Brain microvascular endothelial cell (primary cell): ENCODE results near the gene TPT1.

Experiments
- DNase-seq: peaks from one replicate; pipeline ENCODE4 v3.0.0-alpha.2; 2020
- H3K27ac ChIP-seq: fragments of 250-450 bp; sonication (Bioruptor Pico); 2 replicates; pipeline ENCODE4 v1.5.1; 2020; ENCODE audit warnings: mild to moderate bottlenecking, moderate library complexity
- H3K27me3 ChIP-seq: fragments of 250-450 bp; sonication (Bioruptor Pico); replicated peaks from 2 replicates; pipeline ENCODE4 v1.5.1; 2020; ENCODE audit warnings: mild to moderate bottlenecking
- H3K36me3 ChIP-seq: fragments of 250-450 bp; sonication (Bioruptor Pico); replicated peaks from 2 replicates; pipeline ENCODE4 v1.5.1; 2020; ENCODE audit warnings: mild to moderate bottlenecking
- H3K4me3 ChIP-seq: 2 replicates; pipeline ENCODE4 v1.5.1; 2011; ENCODE audit warnings: low read depth, mild to moderate bottlenecking, control low read depth, low read length, moderate library complexity
- in situ Hi-C: cut with HindIII; loops from 2 replicates; pipeline ENCODE4 v1.10.0; 2017; ENCODE audit warnings: low sequenced_read_pairs, low pct_ligation_motif_present
- TF ChIP-seq, protein P1 (sequence below): IDR thresholded peaks from 2 replicates; pipeline ENCODE4 v1.5.1; 2011; ENCODE audit warnings: low read depth, mild to moderate bottlenecking, moderate library complexity, low read length, control low read depth, inconsistent platforms; ENCODE audit errors: missing control alignments

TPT1 gene

DNA sequence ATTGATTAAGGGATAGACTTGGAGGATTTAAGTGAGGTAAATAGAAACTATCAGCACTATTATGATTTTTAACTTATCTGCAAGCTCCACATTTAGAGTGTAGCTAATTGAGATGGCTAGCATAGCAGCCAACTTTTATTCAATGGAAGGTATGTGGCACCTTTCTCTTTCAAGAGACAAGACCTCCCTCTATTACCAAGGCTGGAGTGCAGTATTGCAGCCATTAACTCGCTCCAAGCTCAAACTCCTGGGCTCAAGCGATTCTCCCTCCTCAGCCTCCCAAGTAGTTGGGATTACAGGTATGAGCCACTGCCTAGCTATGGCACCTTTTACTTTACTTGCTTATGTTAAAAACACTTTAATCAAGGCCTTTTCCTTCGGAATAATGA lies 8.2 kb downstream of the TPT1 start:
- no peak overlapping the region for H3K4me3 ChIP-seq
- H3K27me3 ChIP-seq = no peaks in the 10 kb centered on the region
- DNase-seq = no peak
- TF ChIP-seq, protein P1, sequence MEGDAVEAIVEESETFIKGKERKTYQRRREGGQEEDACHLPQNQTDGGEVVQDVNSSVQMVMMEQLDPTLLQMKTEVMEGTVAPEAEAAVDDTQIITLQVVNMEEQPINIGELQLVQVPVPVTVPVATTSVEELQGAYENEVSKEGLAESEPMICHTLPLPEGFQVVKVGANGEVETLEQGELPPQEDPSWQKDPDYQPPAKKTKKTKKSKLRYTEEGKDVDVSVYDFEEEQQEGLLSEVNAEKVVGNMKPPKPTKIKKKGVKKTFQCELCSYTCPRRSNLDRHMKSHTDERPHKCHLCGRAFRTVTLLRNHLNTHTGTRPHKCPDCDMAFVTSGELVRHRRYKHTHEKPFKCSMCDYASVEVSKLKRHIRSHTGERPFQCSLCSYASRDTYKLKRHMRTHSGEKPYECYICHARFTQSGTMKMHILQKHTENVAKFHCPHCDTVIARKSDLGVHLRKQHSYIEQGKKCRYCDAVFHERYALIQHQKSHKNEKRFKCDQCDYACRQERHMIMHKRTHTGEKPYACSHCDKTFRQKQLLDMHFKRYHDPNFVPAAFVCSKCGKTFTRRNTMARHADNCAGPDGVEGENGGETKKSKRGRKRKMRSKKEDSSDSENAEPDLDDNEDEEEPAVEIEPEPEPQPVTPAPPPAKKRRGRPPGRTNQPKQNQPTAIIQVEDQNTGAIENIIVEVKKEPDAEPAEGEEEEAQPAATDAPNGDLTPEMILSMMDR = no peak
- in situ Hi-C loops = no loop called here
- H3K27ac ChIP-seq = peak overlapping the region; percentile 70
- peaks cover 30% of the 10 kb centered on the region for H3K36me3 ChIP-seq

DNA sequence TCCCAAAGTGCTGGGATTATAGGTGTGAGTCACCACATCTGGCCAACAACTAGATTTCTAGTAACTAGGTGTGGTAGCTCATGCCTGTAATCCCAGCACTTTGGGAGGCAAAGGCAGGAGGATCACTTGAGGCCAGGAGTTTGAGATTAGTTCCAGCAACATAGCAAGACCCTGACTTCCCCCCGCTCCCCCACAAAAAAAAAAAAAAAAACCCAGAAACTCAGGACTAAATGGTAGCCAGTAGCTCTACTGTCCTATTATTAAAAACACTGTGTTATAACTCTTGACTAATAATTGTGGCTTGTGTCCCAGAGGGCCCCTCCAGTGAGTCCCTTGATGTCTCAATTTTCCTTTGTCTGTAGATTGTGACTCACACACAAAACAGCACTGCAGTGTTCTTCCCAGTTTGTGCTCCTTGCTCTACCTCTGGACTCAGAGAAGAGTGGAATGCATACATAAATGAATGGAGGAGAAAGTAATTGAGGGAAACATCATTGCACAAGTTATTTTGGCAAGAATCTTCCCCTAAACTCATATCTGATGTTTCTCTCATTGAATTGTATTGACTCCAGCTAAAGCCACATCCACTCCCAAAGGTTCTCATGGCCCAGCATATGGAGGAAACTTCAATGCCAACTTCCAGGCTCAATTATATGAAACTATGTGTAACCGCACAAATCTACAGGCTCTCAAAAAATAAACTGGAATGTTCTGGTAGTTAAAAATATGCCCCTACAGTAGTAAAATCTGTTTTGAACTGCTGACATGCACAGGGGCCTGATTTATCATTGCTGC lies 8.8 kb downstream of the TPT1 start:
- in situ Hi-C loops = no loop called here
- Histone ChIP-seq H3K27ac (peak overlapping the region; percentile 70), H3K4me3 (no peak overlapping the region), H3K36me3 (peaks cover 24% of the 10 kb centered on the region), H3K27me3 (no peaks in the 10 kb centered on the region)
- DNase-seq = peak; percentile 80
- TF ChIP-seq, protein P1 = no peak

DNA sequence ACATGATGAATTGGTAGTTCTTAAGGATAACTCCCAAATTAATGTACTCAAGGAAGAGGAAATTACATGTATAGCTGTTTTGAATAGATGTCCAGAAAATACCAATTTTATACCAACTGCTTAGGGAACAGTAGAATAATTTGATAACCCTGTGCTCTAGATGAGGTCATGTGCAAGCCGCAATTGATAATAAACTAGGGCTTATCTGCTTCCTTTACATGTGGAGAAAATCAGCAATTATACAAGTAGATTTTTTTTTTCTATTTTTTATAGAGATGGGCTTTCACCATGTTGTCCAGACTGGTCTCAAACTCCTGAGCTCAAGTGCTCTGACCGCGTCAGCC lies 9.3 kb downstream of the TPT1 start:
- DNase-seq = no peak
- Histone ChIP-seq H3K36me3 (peaks cover 18% of the 10 kb centered on the region), H3K27me3 (no peaks in the 10 kb centered on the region), H3K27ac (peak overlapping the region; percentile 70), H3K4me3 (no peak overlapping the region)
- TF ChIP-seq, protein P1 = no peak
- in situ Hi-C loops = no loop called here

DNA sequence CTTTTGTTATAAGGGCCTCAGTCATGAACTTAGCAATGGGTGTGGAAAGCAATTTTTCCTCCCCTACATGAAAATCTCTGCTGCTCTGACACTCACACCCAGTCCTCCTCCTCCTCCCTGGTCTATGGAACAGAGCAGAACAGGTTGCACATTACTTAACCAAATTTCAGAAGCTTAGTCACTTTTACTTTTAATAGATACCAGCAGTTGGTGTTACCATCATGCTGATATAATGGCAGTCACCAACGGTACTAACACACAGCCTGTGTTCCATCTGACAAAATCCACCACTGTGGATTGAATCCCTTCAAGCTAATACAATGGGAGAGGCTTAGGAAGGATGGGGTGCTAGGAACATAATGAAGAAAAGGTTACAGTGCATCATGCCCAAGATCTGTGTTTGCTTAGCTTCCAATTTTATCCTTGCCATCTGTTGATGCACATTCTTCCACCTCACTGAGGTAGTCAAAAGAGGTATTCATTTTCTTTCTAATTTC lies 9.8 kb downstream of the TPT1 start:
- H3K36me3 ChIP-seq = peaks cover 13% of the 10 kb centered on the region
- H3K4me3 ChIP-seq = no peak overlapping the region
- TF ChIP-seq, protein P1 = no peak
- no peaks in the 10 kb centered on the region for H3K27me3 ChIP-seq
- DNase-seq = no peak
- in situ Hi-C loops = no loop called here
- H3K27ac ChIP-seq = peak overlapping the region; percentile 70

DNA sequence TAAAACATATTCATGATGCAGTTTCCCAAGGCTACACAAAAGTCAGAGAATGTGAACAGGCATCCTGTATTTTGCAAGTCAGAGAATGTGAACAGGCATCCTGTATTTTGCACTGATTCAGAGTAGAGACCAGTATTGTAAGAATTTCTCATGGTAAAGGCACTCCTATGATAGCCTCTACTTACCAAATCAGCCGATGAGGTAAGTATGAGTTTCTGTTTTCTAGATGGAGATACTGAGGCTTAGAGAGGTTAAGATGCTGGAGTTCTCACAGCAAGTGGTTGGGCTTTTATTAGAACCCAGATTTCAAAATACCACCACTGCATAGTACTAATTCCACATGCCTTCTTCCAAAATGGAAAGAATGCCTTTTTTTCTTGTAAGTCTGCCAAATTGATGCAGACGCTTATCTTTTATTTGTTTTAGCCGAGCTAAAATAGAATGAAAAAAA lies 12.3 kb downstream of the TPT1 start:
- peak; percentile 72 for DNase-seq
- Histone ChIP-seq H3K4me3 (no peak overlapping the region), H3K27me3 (no peaks in the 10 kb centered on the region), H3K36me3 (no peaks in the 10 kb centered on the region), H3K27ac (peak overlapping the region; percentile 90)
- TF ChIP-seq, protein P1 = no peak
- in situ Hi-C loops = no loop called here
